OCI-LY7 (cell line): ENCODE measurements around the gene CREB5. TPM values are rescaled to one million over a fixed set of nuclear protein-coding genes. Genes with fewer than 3 reads are reported as not detected.

Experiments
- BruUV-seq: library from RNA; stranded (reverse); fragments of 400-500 nt; replicated peaks from 2 replicates; lab custom pipeline; 2021; lab: Mats Ljungman, UMichigan
- CTCF ChIA-PET: fragments of 300-600 bp; sonication (Branson Sonifier 250); formaldehyde crosslinking; loops from one replicate; lab custom pipeline; 2022; ENCODE audit warnings: antibody characterized with exemption; ENCODE audit not compliant: unreplicated experiment; lab: Charles Lee
- POLR2A ChIA-PET: fragments of 300-600 bp; sonication (Branson Sonifier 250); formaldehyde crosslinking; loops from one replicate; lab custom pipeline; 2022; ENCODE audit warnings: antibody characterized with exemption; lab: Charles Lee
- DNase-seq: peaks from one replicate; pipeline ENCODE4 v3.0.0-alpha.2; 2015; ENCODE audit warnings: low spot score
- H2AFZ ChIP-seq: fragments of 200-600 bp; sonication (generic), shearing (Covaris generic); 2 replicates; pipeline ENCODE4 v1.6.1; 2014; ENCODE audit warnings: mild to moderate bottlenecking, antibody characterized with exemption, low read length, moderate library complexity
- H3K27ac ChIP-seq: fragments of 200-600 bp; sonication (generic); 2 replicates; pipeline ENCODE4 v1.5.1; 2014; ENCODE audit warnings: mixed run types, low read depth, mild to moderate bottlenecking, moderate library complexity, low read length, inconsistent platforms; ENCODE audit not compliant: poor library complexity, severe bottlenecking
- H3K36me3 ChIP-seq: fragments of 200-600 bp; sonication (generic); 2 replicates; pipeline ENCODE4 v1.6.1; 2014; ENCODE audit warnings: mild to moderate bottlenecking, antibody characterized with exemption, low read length, moderate library complexity, mixed read lengths; ENCODE audit not compliant: insufficient read depth
- H3K4me1 ChIP-seq: fragments of 200-600 bp; sonication (generic); 2 replicates; pipeline ENCODE4 v1.5.1; 2014; ENCODE audit warnings: mild to moderate bottlenecking, low read length; ENCODE audit not compliant: insufficient read depth, poor library complexity, severe bottlenecking
- H3K4me2 ChIP-seq: fragments of 200-600 bp; sonication (generic); 2 replicates; pipeline ENCODE4 v1.6.1; 2014; ENCODE audit warnings: mild to moderate bottlenecking, low read length
- H3K4me3 ChIP-seq: fragments of 200-600 bp; sonication (generic); 2 replicates; pipeline ENCODE4 v1.5.1; 2014; ENCODE audit warnings: mild to moderate bottlenecking, low read depth, low read length; ENCODE audit not compliant: poor library complexity, severe bottlenecking
- H3K79me2 ChIP-seq: fragments of 200-600 bp; sonication (generic); 2 replicates; pipeline ENCODE4 v1.6.1; 2016; ENCODE audit warnings: low read depth, mild to moderate bottlenecking, low read length, moderate library complexity, mixed read lengths; ENCODE audit not compliant: insufficient read depth
- H3K9me2 ChIP-seq: fragments of 200-600 bp; sonication (generic); 2 replicates; pipeline ENCODE4 v1.6.1; 2016; ENCODE audit warnings: mild to moderate bottlenecking, low read length, mixed read lengths; ENCODE audit not compliant: insufficient read depth
- H3K9me3 ChIP-seq: fragments of 200-600 bp; sonication (generic); 2 replicates; pipeline ENCODE4 v1.6.1; 2014; ENCODE audit warnings: mild to moderate bottlenecking, mixed run types, low read length, mixed read lengths
- H4K20me1 ChIP-seq: fragments of 200-600 bp; sonication (generic); 2 replicates; pipeline ENCODE4 v1.6.1; 2014; ENCODE audit warnings: mild to moderate bottlenecking, antibody characterized with exemption, low read length, moderate library complexity, mixed read lengths; ENCODE audit not compliant: insufficient read depth
- EZH2phosphoT487 ChIP-seq: fragments of 200-600 bp; sonication (generic); IDR thresholded peaks from 2 replicates; pipeline ENCODE4 v1.6.1; 2018; ENCODE audit warnings: low read depth, borderline replicate concordance, mild to moderate bottlenecking, mixed run types, antibody characterized with exemption, low read length, moderate library complexity, mixed read lengths
- intact Hi-C: fragments of 100-400 bp; cut with micrococcal nuclease; formaldehyde crosslinking; loops from one replicate; pipeline ENCODE4 v1.10.0; 2022; ENCODE audit not compliant: unreplicated experiment
- total RNA-seq, 2 experiments: library from RNA; depleted of rRNA in 1 of 2; stranded (reverse); fragments of >200 nt in 1 of 2; shearing (Covaris generic) in 1 of 2; gene quantifications; 2 replicates each; pipeline ENCODE4 v1.2.3, GENCODE V29; 2014 to 2022
- TF ChIP-seq, protein P1 (sequence below): fragments of 200-600 bp; sonication (generic); conservative IDR thresholded peaks from 2 replicates; pipeline ENCODE4 v1.5.1; 2014; ENCODE audit warnings: mild to moderate bottlenecking, antibody characterized with exemption, low read length, moderate library complexity, mixed read lengths

CREB5 gene
- total RNA-seq, 2 experiments from 2014 or later: 2.0 to 13.3 TPM

DNA sequence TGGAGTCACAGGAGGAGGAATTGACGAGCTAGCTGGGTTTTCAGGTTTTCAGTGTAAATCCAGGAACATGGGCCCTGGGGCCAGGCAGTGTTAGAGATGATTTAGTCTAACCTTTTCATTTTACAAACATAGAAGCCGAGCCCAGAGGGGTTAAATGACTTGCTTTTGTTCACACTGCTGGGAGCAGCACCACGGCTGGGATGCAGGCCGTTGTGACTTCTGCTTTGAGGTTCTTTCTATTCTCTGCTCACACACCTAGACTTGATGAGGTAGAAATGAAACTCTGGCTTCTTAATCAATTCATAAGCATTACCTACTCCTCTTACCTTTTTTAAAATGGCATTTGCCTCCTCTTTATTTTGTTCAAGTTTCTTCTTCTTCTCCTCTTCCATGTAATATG lies 36.4 kb downstream of the CREB5 start:
- H4K20me1 ChIP-seq: no peaks in the 10 kb centered on the region
- DNase-seq: no peak
- BruUV-seq: no TSS peak
- intact Hi-C loops: no loop called here
- H3K79me2 ChIP-seq: no peaks in the 10 kb centered on the region
- H3K4me1 ChIP-seq: no peaks in the 10 kb centered on the region
- ChIA-PET POLR2A (interaction anchor here (0.5 to 0.6 kb wide), 2 partner anchors 13 to 406 kb away, joined by 3 to 4 read pairs; no protein-coding TSS in a partner anchor), CTCF (no interaction called here)
- TF ChIP-seq, protein P1, sequence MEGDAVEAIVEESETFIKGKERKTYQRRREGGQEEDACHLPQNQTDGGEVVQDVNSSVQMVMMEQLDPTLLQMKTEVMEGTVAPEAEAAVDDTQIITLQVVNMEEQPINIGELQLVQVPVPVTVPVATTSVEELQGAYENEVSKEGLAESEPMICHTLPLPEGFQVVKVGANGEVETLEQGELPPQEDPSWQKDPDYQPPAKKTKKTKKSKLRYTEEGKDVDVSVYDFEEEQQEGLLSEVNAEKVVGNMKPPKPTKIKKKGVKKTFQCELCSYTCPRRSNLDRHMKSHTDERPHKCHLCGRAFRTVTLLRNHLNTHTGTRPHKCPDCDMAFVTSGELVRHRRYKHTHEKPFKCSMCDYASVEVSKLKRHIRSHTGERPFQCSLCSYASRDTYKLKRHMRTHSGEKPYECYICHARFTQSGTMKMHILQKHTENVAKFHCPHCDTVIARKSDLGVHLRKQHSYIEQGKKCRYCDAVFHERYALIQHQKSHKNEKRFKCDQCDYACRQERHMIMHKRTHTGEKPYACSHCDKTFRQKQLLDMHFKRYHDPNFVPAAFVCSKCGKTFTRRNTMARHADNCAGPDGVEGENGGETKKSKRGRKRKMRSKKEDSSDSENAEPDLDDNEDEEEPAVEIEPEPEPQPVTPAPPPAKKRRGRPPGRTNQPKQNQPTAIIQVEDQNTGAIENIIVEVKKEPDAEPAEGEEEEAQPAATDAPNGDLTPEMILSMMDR: no peak
- TF ChIP-seq EZH2phosphoT487: no peak
- H3K4me3 ChIP-seq: no peak overlapping the region
- H3K27ac ChIP-seq: no peak overlapping the region
- no peaks in the 10 kb centered on the region for H3K36me3 ChIP-seq
- H2AFZ ChIP-seq: no peak overlapping the region
- no peaks in the 10 kb centered on the region for H3K9me2 ChIP-seq
- no peaks in the 10 kb centered on the region for H3K9me3 ChIP-seq
- H3K4me2 ChIP-seq: no peak overlapping the region

DNA sequence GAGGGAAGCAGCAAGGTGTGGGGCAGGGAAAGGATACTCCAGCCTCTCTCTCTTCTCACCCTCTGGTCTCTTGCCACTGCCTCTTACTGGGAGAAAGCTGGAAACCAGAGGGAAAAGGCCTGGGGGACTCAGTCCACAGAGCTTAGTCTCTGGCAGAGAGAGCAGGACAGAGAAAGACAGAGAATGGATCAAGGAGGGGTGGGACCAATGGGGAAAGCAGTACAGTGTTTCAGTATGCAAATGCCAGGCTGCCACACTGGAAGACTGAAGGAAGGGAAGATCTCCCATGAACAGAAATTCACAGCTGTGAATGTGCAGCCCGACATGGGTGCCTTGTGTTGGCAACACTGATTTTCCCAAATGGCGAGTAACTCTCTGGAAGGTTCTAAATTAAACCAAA lies 40.4 kb downstream of the CREB5 start:
- Histone ChIP-seq H3K79me2 (no peaks in the 10 kb centered on the region), H3K4me3 (no peak overlapping the region), H2AFZ (no peak overlapping the region), H3K27ac (no peak overlapping the region), H3K9me3 (no peaks in the 10 kb centered on the region), H3K36me3 (no peaks in the 10 kb centered on the region), H3K9me2 (no peaks in the 10 kb centered on the region), H4K20me1 (no peaks in the 10 kb centered on the region), H3K4me2 (no peak overlapping the region), H3K4me1 (no peaks in the 10 kb centered on the region)
- no peak for TF ChIP-seq EZH2phosphoT487
- POLR2A ChIA-PET: no interaction called here
- DNase-seq: no peak
- BruUV-seq: no TSS peak
- intact Hi-C loops: no loop called here
- CTCF ChIA-PET: interaction anchor here (0.6 kb wide), 1 partner anchor 425 kb away, joined by 3 read pairs; no protein-coding TSS in a partner anchor

DNA sequence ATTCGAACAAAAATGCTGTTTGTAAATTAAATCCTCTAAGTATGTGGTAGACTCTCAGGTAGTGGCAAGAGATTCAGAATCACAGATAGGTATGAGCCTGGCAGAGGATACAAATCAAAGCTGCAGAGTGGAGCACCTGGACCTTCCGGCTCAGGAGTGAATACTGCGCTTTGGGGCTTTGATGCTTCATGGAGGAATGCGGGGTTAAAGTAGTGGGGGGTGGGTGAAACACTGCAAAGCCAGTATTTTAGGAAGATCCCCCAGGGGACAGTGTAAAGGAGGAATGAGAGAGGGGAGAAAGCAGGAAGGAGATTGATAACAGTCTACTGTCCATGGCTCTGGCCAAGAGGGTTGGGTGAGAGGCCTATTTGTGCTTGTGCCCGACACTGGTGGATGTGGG lies 43.2 kb downstream of the CREB5 start:
- POLR2A ChIA-PET: interaction anchor here (0.7 to 1.1 kb wide), 3 partner anchors 9 to 66 kb away, joined by 3 to 4 read pairs (median 3); no protein-coding TSS in a partner anchor
- no TSS peak for BruUV-seq
- Histone ChIP-seq H4K20me1 (no peaks in the 10 kb centered on the region), H3K4me2 (no peak overlapping the region), H3K4me3 (no peak overlapping the region), H3K9me2 (no peaks in the 10 kb centered on the region), H2AFZ (no peak overlapping the region), H3K27ac (no peak overlapping the region), H3K36me3 (no peaks in the 10 kb centered on the region), H3K79me2 (no peaks in the 10 kb centered on the region), H3K4me1 (no peaks in the 10 kb centered on the region), H3K9me3 (no peaks in the 10 kb centered on the region)
- TF ChIP-seq, protein P1: no peak
- no peak for TF ChIP-seq EZH2phosphoT487
- intact Hi-C loops: no loop called here
- DNase-seq: no peak
- CTCF ChIA-PET: no interaction called here
